Central memory CD4-positive, alpha-beta T cell (primary cell): ENCODE data around the gene ELF5.
A peak's percentile ranks its signal among the peaks of the same experiment; 100 is the strongest.

Source experiments
- DNase-seq: peaks from one replicate; pipeline ENCODE4 v3.0.0; 2022

Gene ELF5

DNA sequence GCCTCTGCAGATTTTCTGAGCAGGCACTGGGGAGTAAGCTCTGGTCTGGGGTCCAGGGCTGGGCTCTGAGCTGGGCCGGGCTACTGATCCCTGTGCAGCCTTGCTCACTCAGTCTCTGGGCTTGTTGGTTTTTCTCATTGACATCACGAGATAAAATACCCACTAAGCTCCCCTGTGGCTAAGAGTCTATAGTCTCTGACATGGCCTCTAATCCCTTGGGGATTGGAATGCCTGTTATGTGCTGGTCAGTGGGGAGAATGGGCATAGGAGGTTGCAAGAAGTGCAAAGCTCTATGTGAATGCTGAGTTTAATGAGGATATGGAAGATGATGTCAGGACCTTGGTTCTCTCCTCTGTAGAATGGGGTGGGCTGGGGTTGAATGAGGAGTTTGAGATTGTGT is 23.3 kb downstream of the ELF5 start:
- DNase-seq = no peak

DNA sequence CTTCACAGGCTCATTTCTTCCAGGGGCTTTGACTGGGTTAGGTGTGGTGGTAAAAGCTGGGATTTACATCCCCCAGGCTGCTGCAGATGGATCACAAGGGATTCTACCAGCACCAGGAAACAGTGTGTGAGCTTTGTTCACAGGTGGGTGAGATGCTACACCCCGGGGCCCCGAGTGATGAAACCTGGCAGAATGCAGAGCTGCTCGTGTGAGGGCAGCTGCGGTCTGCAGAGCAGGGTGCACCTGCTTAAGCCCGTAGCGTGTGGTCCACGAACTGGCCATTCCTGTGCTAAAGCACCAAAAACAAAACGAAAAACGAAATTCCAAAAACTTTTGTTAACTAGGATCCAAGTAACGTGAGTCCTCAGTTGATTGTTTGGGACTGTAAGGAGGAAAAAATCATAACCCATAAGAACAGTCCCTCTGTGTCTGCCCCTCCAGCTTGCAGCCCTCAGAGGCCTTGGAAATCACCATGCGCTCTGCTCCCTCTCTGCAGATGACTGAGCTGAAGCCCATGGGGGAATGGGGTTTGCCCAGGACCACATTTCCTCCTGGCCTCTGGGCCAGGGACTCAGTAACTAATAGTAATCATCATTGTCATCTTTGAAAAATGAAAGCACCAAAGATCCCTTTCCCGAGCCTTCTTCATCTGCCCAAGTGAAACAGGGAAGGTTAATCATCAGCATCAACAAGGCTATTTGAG is 24.6 kb downstream of the ELF5 start:
- no peak for DNase-seq

DNA sequence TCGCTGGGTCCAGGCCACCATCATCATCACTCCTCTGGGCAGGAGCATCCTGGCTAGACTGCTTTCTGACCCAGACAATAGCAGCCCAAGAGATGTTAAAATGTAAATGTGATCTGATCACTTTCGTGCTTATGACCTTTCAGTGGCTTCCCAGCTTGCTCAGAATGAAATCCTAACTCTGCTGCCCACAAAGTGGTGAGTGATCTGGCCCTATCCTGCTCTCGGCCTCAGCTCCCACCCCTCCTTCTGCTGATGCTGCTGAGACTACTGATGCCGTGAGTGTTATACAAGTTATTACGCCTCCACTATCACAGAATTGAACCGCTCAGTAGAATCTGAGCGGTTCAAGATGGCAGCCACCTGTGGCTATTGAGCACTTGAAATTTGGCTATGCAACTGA is 26.2 kb downstream of the ELF5 start:
- DNase-seq = no peak

DNA sequence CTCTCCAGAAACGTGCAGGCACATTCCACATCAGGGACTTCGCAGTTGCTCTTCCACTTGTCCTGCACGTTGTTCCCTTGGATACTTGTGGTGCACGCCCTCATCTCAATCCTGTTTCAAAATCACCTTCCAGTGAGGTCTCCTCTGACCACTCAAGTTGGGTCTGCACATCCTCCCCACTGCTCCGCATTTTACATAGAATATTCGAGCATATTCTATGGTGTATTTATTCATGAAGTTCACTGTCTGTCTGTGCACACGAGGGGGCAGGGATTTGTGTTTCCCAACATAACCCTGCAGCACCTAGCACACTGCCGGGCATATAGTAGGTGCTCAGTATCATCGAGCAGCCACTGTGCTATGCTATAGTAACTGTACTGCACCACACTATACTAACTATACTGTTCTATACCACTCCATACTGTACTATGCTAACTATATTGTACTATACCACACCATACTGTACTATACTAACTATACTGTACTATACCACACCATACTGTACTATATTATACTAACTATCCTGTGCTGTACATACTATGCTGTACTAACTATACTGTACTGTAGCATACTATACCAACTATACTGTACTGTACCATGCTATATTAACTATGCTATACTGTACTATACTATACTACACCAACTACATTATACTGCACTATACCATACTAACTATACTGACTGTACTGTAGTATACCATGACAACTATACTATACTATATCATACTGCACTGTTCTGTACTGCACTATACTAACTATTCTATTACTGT is 30.3 kb downstream of the ELF5 start:
- no peak for DNase-seq

DNA sequence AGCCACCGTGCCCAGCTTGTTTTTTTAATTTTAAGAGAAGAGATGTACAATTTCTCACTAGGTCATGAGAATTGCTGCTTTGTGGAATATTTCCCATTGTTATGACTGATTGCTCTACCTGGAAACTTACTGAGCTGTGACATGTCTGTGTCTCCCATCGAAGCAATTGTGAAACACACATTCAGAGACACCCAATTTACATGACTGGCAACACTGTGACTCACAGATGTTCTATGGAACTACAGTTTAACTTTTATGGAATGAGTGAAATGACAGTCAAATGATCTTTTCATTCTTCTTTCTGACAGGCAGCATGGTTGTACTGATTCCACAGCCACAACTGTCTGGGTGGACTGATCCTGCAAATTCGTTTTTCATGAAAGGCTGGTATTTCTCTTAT is 32.3 kb downstream of the ELF5 start:
- no peak for DNase-seq

DNA sequence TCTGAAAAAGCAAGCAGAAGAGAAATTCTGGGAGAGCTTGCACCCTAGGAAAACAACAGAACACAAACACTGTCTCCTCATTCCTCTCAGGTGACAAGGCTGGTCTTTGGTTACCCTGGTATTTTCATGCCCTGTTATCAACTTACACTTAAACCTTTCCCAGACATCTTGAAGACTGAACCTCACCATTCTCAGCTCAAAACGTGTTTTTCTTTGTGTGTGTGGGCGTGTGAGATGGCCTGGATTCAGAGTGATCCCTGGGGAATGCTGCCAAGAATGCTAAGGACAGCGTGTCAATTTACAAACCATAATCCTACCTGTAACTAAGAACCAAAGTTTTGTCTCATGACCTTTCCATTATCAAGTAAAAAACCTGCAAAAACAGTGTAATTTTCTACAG is 33.3 kb downstream of the ELF5 start:
- no peak for DNase-seq

DNA sequence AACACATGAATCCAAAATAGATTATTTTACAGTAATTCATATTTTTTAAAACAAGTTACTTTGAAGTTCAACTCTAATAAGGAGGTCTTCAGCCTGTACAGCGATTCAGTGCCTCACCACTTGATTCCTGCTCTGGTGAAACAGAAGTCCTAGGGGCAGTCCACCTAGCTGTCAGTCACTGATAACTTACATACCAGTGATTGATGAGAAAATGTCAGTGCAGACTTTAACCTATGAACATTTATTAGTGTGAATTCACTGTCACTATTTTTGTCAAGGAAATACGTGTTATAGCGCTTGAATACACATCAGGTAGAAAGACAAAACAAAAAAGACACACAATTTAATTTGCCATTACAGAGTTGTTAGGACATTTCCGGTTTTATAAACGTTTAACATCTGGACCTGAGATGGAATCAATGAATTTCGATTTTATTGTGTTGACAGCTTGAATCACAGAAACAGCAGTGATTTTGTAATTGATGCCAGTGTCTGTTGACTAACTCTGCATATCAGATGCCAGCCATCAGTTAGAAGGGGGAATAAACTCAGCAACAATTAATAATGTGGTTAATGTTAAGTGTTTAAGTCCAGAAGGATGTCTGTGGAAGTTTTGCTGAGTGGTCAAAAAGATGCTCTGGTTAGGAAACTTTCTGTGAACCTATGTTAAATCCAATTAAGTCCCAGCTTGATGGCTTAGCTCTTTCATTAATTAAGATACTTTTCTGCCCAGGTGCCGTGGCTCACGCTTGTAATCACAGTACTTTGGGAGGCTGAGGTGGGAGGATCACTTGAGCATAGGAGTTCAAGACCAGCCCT is 34.5 kb downstream of the ELF5 start:
- DNase-seq = no peak

DNA sequence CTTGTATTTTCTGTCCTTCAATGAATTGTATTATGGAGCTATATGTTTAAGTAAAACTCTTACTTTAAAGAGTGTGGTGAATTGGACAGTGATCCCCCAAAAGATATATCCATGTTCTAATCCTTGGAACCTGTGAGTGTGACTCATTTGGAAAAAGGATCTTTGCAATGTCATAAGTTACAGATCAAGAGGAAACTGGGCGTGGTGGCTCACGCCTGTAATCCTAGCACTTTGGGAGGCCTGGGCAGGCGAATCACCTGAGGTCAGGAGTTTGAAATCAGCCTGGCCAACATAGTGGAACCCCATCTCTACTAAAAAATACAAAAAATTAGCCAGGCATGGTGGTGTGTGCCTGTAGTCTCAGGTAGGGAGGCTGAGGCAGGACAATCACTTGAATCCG is 36.7 kb downstream of the ELF5 start:
- DNase-seq = no peak

DNA sequence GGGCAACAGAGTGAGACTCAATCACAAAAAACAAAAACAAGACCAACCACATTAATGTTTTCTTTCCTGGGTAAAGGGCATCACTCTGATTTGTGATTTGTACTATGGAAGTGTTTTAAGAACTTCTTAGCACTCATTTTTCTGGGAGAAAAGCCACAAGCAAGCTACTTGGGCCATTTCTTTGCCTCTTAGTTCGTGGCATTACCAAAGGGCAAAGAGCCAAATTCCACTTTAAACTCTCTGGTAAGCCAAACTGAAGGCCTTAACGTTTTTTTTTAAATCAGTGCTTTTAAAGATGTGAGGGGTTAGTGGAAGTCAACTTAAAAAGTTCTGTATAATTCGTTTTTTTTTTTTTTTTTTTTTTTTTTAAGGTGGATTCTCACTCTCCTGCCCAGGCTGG is 37.9 kb downstream of the ELF5 start:
- no peak for DNase-seq

DNA sequence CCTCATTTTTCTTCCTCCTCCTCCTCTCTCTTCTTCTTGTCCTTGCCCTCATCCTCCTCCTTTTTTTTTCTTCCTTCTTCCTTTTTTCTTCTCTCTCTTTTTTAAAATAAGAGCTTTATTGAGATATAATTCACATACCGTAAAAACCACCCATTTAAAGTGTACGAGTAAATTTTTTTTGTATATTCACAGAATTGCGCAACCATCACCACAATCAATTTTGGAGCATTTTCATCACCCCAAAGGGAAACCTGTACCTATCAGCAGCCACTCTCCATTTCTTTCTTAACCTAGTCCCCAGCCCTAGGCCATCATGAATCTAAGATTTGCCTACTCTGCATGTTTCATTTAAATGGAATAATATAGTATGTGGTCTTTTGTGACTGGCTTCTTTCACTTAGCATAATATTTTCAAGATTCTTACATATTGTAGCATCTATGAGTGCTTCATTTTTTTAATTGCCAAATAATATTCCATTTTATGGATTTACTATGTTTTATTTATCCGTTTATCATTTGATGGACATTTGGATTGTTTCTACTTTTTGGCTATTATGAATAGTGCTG is 39.9 kb downstream of the ELF5 start:
- no peak for DNase-seq

DNA sequence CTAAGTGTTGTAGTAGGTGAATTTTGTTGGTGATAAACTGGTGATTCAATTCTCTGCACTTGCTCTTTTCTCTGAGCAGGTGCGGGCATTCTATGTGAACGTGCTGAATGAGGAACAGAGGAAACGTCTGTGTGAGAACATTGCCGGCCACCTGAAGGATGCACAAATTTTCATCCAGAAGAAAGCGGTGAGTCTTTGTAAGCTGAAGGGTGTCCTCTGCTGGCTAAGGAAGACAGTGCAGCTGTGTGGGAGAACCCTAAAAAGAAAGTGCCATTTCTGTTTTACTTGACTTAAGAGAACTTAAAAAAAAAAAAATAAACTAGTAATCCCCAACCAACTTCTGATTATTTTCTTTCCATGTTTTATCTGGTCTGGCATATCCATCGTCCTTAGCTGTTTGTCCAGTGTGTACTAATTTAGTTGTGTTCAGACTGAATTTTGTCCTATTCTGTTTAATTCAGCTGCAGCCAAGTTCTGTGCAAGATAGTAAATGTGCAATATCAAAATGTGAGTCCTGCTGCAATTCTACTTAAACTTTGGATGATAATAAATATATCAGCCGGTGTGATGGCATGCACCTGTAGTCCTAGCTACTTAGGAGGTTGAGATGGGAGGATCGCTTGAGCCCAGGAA is 45.3 kb downstream of the ELF5 start:
- peak; percentile 12 for DNase-seq

DNA sequence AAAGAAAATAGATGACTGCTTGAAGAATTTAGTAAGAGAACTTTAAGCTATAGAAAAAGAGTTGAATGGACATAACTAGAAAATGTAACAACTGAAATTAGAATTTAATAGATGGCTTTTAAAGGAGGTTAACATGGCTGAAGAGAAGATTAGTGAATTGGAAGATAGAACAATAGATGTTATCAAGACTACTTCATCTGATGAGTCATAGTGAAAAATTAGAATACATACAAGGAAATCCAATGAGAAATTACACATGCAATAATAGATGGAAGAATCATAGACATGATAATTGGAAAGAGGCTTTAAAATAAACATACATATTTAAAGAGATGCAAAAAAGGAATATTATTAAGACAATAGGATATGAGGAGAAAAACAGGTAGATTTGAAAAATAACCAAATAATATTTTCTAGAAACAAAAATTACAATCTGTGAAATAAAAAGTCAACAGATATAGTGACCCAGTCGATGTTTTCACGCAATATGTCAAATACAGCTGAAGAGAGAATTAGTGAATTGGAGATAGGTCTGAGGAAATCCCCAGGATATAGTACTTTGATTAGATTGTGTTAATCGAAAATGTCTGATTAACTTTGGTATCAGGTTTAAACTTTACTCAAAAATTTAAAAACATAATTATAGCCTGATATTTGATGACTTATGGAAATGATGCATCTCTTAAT is 46.6 kb downstream of the ELF5 start:
- DNase-seq = no peak

DNA sequence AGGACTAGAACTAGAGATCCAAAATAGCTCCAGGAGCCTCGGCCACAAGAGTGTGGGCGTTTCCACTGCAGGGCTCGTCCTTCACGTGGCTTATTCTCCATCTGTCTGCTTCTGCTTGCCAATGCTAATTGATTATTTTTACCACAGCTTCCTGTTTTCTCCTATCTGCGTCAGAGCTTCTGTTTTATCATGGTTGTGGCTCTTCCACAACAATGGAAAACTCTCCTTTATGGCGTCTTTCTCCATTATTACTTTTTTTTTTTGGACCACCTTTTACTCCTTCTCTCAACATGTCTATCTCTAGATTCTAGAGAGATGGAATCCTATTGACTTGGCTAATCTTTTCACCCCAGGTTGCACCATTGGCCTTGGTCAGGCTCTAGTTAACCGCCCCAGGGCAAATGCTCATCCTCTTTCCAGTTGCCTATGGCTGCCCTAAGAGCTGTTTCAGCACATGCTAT is 49.0 kb downstream of the ELF5 start:
- no peak for DNase-seq

DNA sequence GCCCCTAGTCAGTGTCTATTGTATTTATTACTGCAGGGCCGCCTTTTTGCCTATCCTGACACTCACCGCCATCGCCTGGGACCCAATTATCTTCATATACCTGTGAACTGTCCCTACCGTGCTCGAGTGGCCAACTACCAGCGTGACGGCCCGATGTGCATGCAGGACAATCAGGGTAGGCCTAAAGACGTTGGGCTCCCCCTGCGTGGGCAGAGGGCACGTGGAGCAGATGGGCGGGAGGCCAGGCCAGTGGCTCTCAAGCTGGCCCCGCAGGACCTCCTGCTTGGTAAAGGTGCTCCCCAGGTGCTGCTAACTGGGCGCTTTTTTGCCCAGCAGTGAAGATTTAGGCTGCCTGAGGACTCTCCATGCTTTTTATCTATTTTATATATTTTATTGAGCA is 52.4 kb downstream of the ELF5 start:
- no peak for DNase-seq

DNA sequence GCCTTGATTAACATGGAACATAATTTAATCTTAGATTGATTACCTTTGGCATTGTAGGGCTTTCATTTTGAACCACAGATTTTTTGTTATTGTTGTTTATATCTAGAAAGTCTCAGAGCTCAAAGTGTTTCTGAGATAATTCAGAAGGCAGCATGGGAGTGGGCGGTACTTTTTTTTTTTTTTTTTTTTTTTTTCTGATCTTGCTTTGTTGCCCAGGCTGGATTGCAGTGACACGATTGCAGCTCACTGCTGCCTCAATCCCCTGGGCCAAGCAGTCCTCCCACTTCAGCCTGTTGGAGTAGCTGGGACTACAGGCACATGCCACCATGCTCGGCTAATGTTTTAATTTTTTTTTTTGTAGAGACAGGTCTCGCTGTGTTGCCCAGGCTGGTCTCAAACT is 53.3 kb downstream of the ELF5 start:
- no peak for DNase-seq

DNA sequence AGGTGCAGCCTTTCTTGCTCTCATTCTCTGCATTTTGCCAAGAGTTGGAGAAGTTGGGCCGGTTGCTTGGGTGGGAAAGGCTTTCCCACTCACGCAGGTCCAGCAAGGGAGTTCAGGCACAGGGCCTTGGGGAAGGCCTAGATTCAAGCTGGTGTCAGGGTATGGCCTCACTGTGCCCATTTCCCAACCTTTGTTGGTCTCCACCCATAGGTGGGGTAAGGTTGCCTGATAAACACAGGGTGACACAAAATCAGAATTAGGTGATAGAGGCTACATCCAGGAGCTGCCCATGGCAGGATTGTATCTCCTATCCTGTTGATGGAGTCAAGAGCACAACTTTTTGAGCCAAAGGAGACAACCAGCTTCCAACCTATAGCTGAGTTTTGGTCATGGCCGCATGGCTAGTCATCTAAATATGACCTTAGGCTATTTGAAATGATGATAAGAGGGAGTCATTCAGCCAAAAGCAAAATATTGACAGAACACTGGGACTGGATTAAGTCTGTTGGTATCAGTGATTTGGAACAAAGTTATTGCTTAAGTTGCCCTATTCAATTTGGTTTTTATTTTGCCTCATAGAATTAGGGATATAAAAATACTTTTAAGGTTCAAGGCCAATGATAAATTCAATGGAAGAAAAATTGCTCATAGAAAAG is 54.0 kb downstream of the ELF5 start:
- no peak for DNase-seq

DNA sequence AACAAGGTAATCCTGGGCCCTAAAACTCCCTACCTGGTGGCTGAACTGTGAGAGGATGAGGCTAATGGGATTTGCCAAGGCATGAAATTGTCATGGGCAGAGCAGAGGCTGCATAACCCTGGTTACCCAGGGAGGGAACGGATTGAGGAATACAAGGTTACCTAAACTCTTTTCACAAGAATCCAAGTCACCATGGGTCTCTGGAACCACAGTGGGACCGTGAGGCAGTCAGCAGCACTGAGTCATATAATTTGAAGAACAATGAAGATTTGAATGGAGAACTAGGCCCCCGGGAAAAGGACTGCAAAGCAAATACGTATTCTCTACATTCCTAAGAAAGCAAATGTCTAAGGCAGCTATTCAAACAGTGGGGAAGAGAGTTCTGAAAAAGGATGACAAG is 55.1 kb downstream of the ELF5 start:
- no peak for DNase-seq

DNA sequence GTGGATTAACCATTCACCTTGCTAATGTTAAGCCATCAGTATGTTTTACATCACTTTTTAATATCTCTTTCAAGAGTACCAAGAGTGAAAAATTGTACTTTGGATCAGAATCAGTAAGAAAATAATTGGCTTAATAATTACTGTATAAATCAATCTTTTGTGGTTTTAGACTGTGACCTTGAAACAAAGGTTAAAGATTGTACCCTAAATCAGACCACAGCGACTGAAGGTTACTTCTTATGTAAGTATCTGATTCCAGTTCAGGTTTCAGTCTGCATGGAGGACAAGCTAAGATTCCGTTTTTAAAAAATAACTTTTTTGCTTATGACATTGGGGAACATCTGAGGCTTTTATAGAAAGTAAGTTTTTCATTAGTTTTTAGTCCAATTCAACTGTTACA is 56.0 kb downstream of the ELF5 start:
- no peak for DNase-seq

DNA sequence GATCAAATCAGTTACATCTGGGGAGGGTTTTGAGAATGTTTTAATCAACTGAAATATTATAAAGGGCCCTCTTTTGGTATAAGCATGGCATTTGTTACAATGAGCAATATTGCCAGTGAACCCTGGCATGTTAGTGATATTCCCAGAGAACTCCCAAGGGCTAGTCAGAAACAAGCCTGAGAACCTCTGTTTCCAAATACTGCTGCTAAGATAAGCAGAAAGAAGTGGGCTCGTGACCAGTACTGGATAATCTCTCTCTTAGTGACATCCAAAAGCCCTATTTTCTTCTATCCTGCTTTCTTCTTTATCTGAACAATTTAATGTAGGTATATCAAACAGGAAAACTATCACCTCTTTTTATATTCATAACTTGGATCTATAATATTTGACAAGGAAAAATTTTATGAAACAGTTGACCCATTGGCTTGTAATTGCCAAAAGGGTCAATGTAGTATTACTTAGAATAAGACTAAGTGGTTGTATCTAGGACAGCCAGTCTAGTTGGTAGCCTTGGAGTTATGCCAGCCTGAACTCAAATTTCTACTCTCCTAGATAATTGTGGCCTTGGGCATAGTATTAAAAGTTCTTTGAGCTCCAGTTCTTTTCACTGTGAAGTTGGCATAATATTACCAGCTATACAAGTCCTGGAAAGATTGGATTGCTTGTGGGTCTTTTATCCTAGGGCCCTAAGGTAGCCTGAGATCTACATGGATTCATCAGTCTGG is 59.1 kb downstream of the ELF5 start:
- DNase-seq = no peak

DNA sequence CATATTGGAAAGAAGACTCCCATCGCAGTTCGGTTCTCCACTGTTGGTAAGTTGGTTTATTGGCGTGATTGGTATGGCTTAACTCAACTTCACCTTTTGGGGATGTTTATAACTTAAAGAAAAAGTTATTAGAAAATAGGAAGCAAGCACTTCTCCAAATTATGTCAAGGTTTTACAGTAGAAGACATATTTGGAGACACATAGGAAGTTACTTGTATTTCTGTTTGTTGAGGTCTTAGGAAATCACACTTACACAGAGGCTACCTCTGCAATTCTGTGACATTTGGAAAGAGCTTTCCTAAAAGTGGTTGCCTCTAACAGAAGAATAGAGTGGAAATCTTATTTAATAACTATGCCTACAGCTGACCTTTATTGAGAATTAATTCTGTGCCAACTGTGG is 62.5 kb downstream of the ELF5 start:
- no peak for DNase-seq

DNA sequence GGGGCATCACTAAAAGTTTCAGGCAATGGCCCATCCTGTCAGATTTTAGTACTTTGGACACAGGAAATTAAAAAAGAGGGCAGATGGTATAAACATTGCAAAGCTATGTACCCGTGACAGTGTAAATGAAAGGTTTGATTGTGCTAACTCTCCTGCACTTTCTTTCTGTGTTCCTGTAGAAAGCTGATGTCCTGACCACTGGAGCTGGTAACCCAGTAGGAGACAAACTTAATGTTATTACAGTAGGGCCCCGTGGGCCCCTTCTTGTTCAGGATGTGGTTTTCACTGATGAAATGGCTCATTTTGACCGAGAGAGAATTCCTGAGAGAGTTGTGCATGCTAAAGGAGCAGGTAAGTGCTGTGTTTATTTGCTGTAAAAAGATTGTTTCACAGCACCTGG is 64.6 kb downstream of the ELF5 start:
- no peak for DNase-seq
